Measurements from ENCODE around the gene UBE3B.

DNA sequence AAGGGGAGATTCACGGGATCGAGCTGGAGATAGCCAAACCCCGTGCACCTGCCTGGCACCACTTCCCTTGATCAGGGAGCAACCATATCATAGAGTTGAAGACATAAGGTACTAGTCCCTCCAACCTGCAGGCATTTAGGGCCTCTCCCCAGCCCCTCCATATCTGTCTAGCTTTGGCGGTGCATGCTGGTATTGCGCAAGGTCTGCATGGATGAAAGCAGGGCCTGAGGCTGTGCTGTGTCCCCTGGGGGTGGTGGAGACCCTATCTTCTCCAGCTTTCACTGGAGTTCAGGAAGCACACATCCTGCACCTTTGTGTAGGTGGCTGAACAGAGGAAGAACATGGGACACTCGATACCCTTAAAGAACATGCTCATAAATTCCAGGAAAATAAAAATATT, 47.2 kb upstream of the UBE3B start:
- TF ChIP-seq, protein P1, sequence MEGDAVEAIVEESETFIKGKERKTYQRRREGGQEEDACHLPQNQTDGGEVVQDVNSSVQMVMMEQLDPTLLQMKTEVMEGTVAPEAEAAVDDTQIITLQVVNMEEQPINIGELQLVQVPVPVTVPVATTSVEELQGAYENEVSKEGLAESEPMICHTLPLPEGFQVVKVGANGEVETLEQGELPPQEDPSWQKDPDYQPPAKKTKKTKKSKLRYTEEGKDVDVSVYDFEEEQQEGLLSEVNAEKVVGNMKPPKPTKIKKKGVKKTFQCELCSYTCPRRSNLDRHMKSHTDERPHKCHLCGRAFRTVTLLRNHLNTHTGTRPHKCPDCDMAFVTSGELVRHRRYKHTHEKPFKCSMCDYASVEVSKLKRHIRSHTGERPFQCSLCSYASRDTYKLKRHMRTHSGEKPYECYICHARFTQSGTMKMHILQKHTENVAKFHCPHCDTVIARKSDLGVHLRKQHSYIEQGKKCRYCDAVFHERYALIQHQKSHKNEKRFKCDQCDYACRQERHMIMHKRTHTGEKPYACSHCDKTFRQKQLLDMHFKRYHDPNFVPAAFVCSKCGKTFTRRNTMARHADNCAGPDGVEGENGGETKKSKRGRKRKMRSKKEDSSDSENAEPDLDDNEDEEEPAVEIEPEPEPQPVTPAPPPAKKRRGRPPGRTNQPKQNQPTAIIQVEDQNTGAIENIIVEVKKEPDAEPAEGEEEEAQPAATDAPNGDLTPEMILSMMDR (IDR thresholded peaks at IDR 0.05), result no peak
- no peak for TF ChIP-seq EP300 (IDR thresholded peaks at IDR 0.05; ENCODE audit: low read depth)
- TF ChIP-seq POLR2A (IDR thresholded peaks at IDR 0.05), result no peak
- TF ChIP-seq POLR2AphosphoS5 (IDR thresholded peaks at IDR 0.05), result no peak
